Ramos (cell line): ENCODE measurements around the gene CFL2.
"Not testable (repeated sequence)": the region's sequence is repeated elsewhere in the genome, so short reads cannot be mapped to it uniquely, and the experiment has no call there.

ENCODE experiments used
- in situ Hi-C: fragments of 300-500 bp; cut with MboI; formaldehyde crosslinking; loops from one replicate; pipeline ENCODE4 v1.14.3; 2022; ENCODE audit warnings: low sequenced_read_pairs; ENCODE audit not compliant: unreplicated experiment

The CFL2 gene

DNA sequence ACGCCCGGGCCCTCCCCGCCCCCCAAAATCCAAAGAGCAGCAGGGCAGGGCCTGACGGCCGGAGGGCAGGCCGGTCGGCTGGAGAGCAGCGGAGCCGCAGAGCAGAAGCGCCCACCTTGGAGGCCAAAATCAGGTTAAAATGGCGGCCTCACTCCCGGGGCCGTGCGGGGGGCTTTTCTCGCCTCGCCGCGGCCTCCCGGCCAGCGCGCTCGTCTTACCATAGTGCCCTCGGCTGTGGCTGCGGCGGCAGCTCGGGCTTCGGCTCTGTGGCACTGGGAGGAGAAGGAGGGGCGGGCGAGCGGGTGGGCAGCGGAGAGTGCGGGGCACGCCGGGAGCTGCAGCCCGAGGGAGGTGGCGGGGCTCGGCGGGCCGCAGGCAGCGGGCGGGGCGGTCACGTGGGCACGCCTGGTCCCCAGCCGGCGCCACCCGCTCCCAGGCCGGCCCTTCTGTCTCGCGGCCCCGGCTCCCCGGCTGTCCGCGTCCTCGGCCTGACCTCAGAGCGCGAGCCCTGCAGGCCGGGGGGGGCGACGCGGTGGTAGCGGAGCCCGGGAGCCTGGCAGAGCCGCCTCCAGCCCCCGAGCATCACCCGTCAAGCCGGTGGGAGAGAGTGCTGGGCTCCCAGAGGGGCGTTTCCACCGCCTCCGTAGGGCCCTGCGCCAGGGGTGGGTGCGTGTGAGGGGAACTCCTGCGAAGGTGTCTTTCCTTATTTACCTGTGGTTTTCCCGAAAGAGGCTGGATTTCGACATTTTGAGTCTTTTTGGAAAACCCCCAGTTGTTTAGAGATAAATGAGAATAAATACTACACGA, at the start of gene CFL2:
Gene CFL2, minus strand, starts transcription at position 274 of the 807 bp plus-strand sequence. Its CDS starts 53 bp downstream, at position 221.
- in situ Hi-C loops: no loop called here

DNA sequence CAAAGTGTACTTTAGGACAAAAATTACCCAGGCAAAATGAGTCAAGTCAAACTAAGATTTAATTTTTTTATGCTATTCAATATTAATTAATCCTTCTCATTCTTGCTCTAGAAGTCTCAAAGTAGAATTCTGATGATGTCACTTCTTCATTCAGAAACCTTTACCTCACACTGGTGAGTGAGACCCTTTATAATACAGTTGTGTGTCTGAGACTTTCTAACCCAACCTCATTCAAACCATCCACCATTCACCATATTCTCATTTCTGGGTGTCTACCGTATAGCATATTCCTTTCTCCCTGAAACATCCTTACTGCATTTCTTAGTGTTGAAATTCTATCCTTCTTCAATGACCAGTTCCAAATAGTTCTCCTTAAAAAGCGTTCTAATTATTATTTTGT, 40.8 kb upstream of the CFL2 start:
- in situ Hi-C loops: no loop called here

DNA sequence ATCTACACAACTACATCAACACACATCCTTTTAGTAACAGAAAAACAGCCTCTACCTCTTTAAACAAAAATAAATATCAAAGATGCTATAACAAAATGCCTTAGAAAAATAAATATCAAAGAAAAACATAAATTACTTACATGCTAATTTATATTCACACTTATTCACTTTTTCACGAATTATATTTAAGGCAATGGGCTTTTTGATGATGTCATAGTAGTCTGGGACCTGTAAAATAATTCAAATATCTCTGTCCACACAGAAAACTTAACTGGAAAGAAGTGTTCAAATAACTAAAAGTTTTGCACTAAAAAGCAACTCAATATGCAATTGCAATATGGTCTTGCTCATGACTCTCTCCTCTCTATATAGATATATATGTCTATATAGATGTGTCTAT, 40.3 kb upstream of the CFL2 start:
- in situ Hi-C loops: no loop called here

DNA sequence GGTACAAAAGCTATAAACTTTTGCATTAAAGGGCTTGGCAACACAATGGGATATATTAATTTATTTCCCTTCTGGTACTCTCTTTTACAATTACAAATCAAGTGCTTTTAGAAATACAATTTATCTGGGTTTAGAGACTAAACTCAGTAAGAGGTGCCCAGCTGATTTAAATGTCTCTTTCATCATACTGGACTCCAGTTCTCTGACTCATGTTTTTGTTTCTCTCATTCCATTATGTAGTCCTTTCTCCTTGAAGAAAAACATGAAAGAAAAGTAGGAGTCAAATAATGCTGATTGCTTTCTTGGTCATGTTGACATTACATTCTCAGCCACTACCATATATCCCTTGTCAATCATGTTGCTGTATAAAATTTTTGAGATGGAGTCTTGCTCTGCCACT, 36.3 kb upstream of the CFL2 start:
- in situ Hi-C loops: no loop called here

DNA sequence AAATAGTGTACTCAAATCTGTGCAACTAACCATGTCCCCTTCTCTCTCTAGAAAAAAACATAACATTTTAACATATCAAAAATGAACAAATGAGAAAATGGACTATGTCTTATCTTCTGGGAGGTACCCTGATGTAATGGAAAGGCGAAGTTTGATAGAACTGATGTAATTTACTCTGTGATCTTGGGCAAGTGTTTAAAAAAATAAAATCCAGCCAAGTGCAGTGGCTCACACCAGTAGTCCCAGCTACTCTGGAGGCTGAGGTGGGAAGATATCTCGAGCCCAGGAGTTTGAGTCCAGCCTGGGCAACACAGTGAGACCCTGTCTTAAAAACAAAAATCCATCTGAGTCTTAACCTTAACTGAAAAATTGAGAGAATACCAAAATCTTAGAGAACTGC, 35.8 kb upstream of the CFL2 start:
- in situ Hi-C loops: no loop called here

DNA sequence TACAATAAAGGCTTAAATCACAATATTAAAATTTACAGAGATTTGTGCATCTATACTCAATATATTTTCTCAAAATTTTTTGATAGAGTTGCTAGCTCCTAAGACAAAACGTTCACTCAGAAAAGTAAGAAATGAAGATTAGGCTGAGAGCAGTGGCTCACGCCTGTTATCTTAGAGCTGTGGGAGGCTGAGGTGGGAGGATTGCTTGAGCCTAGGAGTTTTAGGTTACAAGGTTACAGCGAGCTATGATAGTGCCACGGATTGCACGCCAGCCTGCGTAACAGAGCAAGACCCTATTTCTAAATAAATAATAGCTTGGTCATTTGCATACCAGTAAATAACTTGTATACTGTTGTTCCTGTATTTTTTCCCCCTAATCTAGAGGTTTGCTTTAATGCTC, 35.0 kb upstream of the CFL2 start:
- in situ Hi-C loops: no loop called here

DNA sequence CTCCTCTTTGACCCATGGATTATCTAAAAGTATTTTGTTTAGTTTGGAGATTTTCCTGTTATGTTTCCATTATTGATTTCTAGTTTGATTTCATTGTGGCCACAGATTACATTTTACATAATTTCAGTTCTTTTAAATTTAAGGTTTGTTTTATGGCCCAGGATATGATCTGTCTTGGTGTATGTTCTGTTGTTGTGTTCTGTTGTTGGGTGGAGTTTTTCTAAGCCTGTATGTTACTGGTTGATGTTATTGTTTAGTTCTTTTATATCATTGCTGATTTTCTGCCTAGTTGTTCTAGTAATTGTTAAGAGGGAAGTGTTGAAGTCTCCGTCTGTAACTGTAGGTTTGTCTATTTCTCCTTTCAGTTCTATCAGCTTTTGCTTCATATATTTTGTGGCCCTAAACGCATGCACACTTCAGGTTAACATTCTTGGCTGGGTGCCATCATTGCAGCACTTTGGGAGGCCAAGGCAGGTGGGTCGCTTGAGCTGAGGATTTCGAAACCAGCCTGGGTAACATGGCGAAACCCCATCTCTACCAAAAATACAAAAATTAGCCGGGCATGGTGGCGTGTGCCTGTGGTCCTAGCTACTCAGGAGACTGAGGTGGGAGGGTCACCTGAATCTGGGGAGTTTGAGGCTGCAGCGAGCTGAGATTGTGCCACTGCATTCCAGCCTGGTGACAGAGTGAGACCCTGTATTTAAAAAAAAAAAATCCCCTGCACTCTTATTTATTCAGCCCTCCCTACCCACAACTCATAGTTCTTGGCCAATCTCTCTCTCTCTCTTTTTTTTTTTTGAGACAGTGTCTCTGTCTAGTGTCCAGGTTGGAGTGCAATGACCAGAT, 28.1 kb upstream of the CFL2 start:
- in situ Hi-C loops: no loop called here

DNA sequence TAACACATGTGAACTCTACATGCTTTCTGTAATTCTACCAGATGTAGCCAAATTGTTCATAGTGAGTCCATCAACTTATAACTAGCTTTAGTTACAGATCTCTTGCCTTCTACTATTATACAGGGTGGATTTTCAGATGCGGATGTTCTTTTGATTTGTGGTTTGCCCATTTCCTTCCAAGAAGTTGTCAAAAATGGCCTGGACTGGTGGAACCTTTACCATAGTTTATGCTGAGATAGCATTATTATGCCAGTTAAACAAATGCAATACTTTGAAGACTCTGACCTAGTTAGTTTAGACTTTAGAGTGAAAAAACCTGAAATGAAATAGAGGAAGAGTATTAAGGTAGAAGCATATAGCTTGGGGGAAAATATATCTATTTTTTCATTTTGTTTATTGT, 27.4 kb upstream of the CFL2 start:
- in situ Hi-C loops: no loop called here

DNA sequence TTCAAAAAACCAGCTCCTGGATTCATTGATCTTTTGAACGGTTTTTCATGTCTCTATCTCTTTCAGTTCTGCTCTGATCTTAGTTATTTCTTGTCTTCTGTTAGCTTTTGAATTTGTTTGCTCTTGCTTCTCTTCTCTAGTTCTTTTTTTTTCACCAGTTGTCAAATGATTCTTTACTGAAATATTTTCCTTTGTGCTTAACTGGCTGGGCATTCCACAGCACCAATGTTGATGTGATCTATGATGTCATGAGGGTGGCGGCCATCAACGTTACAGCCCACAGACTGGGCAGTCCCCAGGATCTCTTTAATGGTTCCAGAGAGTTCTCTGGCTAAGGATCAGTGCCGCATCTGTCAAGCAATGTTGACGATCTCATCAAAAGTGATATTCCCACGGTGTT, 25.7 kb upstream of the CFL2 start:
- in situ Hi-C loops: not testable (repeated sequence)

DNA sequence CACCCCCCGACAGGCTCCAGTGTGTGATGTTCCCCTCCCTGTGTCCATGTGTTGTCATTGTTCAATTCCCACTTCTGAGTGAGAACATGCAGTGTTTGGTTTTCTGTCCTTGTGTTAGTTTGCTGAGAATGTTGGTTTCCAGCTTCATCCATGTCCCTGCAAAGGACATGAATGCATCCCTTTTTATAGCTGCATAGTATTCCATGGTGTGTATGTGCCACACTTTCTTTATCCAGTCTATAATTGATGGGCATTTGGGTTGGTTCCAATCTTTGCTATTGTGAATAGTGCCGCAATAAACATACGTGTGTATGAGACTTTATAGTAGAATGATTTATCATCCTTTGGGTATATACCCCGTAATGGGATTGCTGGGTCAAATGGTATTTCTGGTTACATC, 22.7 kb upstream of the CFL2 start:
- in situ Hi-C loops: not testable (repeated sequence)

DNA sequence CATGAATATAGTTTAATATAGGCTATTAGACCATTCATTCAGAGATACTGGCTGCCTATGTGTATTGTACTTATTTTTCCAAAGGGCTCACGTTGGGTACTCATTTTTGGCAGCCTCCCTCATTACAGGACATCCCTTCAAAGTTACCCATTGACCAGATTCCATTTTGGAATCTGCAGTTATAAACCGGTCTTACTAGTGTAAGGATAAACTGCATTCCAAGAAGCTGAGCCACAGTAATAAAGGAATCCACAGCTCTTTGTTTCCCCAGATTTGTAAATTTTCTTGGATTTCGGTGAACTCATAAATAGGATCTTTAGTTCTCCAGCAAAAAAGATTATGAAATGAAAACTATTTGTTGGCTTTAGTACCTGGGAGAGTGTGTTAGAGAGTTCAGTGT, 18.9 kb upstream of the CFL2 start:
- in situ Hi-C loops: no loop called here

DNA sequence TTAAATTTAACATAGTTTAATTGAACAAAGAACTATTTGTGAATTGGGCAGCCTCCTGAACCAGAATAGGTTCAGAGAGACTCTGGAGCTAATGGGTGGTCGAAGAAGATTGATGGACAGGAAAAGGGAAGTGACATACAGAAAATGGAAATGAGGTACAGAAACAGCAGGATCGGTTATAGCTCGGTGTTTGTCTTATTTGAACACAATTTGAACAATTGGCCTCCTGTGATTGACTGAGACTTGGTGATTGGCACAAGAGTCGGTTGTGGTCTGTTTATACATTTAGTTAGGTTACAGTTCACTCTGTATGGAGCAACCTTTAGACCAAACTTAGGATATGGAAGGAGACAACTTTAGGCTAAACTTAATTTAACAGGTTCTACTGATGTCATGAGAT, 18.4 kb upstream of the CFL2 start:
- in situ Hi-C loops: no loop called here

DNA sequence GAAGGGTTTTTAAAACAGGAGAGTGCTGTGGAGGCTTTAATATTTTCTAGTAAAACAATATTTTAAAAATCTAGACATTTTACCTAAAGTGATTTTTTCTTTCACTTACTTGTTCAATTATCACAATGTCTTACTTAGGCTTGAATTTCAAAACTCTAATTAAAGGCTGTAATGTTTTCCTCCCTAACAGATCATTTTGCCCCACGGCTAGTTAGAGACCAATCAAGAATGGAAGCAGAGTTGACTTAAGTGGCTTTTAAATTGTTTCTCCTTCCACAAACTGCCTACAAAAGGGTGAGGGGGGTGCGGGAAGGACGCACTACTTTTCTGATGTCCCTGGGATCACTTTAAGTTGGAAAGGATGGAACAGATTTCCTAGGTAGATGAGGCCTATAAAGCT, 9.5 kb upstream of the CFL2 start:
- in situ Hi-C loops: loop anchor here (5.0 kb wide), 1 partner anchor 52 kb away; no protein-coding TSS in a partner anchor

DNA sequence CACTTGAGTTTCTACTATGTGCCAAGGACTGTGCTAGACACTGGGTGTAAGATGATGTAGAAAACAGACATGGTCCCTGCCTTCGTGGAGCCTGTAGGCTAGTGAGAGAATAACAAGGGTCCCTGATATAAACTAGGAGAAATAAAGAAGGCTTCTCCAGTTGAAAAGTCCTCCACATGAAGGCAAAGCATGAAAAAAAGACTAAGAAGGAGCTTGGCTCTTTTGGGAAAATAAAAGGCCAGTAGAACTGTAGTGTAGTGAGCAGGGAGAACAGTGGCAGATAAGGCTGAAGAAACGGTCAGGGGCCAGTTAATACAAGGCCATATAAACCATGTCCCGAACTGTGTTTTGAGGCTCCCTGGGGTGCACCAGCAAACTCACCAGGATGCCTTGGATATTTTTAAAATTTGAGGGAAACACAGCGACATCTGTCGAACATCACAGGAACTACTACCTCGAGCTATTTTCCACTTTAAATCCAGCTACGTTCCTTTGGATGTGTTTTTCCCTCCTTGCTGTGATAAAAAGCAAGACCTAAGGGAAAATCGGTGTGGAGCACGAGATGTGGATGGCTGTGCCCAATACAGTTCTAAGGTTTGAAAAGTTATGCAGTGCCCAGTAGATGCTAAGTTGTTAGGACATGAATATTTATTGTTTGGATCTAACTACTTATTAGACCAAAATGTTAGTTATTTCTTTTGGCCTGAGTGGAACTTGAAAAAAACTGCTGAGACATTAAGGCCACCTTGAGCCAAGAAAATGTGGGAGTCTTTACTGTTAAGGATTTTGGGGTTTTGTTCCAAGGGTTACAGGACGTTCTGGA, 8.5 kb upstream of the CFL2 start:
- in situ Hi-C loops: loop anchor here (5.0 kb wide), 1 partner anchor 51 kb away; no protein-coding TSS in a partner anchor

DNA sequence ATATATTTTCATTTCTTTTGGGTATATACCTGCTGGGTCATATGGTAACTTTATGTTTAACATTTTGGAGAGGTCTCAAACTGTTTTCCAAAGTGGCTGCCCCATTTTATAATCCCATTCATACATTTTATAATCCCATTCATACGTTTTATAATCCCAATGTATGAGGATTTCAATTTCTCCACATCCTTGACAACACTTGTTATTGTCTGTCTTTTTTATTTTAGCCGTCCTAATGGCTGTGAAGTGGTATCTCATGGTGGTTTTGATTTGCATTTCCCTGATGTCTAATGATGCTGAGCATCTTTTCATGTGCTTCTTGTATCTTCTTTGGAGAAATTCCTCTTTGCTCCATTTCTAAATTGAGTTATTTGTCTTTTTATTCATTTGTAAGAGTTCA, 6.7 kb upstream of the CFL2 start:
- in situ Hi-C loops: loop anchor here (5.0 kb wide), 1 partner anchor 49 kb away; no protein-coding TSS in a partner anchor

DNA sequence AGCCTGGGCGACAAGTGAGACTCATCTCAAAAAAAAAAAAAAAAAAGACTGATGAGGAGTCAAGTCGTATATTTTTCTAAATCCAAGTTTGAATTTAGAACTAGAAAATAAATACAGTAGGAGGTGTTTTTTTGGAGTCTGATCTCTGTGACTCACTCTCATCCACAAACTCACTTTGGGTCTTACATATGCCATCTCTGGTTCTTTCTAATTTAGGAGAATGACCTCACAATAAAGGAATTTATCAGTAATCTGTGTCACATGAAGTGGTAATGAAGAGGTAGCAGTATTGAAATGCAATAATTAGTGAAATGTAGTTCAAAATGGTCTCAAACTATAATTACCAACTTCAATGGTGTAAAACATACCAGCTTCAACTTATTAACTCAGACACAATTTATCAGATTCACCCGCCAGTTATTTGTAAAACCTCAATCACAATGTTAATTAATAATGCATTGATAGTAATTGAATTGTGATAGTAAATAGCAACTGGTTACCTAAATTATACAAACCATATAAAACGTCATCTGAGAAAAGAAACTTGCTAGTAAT, 4.4 kb upstream of the CFL2 start:
- in situ Hi-C loops: no loop called here

DNA sequence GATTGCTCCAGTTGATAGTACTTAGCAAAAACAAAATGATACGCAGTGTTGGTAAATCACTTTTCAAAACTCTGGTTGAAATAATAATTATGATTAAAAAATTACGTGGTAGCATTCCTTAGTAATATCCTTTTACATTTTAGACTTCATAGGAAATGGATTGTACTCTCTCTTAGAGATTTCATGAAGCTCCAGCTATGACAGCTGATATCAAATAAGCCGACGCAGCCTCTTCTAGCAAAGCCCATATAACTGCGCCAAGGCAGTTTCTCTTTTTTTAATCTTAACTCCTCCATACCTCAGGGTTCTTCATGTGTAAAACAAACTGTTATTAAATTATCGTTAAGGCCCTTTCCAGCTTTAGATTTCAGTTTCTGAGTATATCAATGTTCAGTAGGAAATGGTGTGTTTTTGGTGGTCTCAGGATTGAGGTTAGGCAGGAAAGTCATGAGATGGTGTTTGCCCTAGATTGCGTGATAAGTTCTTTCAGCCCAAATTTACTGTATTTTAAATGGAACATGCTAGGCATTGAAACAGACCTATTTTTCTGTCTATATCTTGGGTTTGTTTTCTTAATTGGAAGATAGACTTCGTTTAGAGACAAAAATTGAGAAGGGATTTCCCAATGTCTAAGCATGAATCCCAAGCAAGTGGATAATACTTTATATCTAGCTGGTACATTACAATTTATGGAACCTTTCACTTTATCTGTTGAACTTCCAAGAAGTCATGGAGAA, 902 bp upstream of the CFL2 start:
- in situ Hi-C loops: no loop called here

DNA sequence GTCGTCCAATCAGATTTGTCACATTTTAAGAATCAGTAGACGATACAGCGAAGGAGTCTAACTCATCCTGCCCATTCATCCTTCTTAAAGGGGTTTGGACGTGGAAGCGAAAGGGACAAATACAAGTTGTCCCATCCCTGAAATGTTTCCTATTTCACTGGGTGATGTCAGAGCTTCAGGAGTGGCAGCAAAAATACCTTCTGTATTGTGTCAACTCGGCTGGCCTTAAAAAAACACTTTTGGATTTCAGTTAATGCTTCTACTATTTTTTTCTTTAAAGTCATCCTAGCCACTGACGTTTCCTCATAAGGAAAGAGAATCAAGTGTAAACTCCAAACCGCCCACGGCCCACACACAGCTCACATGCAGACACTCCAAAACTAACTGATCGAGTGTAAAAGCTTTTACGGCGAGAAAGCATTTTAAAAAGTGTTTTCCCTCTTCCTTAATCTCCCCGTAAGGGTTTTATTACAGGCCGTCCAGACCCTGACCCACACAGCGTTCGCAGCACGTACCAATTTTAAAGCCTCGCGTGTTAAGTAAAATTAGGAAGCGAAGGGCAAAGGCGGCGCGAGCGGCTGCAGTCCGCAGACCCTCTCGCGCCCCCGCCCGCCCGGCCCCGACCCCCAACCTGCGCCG, 593 bp downstream of the CFL2 start:
- in situ Hi-C loops: no loop called here

DNA sequence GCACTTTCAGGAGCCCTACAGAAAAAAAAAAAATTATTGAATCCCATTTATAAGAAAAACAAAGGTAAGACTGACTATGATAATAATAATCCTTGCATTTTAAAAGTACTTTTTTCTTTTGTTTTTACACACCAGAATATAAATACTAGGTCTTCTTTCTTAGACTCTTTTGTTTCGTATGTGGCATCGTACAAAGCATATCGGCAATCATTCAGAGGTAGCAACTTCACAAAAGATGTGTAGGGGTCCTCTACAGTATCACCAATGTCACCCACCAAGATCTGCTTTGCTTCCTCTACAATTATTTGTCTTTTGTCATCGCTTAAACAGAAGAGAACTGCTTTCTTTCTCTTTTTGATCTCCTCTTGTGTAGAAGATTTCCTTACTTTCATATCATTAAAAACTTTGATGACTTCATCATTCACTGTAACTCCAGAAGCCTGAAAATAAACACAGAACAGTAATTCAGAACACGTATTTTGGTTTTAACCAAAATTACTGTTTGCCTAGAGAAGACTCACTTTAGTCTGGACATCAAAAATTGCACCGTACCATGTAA, 1.2 kb downstream of the CFL2 start:
- in situ Hi-C loops: no loop called here
